ENCODE measurements around the gene C11orf68.

The C11orf68 gene

GRCh38 chr11:65870307-65870658 lies 48.6 kb downstream of the C11orf68 start:
- DNase-seq: no peak

- no peak for DNase-seq
Observed at GRCh38 chr11:65869643-65870306, 49.1 kb downstream of the C11orf68 start.

DNA sequence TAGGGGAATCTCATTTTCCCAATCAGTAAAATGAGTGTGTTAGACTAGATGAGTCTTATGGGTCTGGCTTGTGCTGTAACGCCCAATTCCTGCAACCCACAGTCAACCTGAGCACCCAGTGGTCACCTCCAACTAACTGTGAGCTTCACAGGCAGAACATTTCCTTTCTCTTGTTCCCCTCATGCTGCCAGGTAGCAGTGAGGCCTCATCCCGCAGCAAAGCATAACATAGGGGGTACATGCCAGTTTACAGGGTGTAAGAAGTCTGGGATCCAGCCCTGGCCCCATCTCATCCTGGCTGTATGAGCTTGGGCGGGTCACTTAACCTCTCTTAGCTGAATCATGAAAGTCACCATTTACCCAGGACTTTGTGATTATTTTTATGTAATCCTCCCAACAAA lies 50.0 kb downstream of the C11orf68 start:
- no peak for DNase-seq

DNA sequence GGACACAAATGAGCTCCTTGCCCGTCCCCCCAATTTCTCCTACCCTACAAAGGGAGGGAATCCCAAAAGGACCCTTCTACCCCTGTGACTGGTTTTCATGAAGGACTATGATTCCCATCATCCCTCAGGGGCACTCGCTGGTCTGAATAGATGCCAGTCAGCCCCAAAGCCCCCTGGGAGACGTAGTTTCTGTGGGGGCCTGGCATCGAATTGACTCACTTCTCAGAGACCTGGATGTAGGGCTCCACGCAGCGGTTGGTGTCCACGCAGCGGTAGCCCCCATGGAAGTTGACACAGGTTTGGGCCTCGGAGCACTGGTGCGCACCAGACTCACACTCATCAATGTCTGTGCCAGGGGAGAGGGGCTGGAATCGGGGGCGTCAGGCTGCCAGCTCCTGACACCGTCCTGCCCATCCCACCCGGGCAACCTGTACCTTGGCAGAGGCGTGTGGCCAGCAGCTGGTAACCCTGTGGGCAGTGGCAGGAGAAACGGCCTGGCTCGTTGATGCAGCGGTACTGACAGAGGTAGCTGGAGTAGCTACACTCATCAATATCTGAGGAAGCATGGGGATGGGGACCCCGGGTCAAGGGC lies 50.7 kb downstream of the C11orf68 start:
- no peak for DNase-seq

DNA sequence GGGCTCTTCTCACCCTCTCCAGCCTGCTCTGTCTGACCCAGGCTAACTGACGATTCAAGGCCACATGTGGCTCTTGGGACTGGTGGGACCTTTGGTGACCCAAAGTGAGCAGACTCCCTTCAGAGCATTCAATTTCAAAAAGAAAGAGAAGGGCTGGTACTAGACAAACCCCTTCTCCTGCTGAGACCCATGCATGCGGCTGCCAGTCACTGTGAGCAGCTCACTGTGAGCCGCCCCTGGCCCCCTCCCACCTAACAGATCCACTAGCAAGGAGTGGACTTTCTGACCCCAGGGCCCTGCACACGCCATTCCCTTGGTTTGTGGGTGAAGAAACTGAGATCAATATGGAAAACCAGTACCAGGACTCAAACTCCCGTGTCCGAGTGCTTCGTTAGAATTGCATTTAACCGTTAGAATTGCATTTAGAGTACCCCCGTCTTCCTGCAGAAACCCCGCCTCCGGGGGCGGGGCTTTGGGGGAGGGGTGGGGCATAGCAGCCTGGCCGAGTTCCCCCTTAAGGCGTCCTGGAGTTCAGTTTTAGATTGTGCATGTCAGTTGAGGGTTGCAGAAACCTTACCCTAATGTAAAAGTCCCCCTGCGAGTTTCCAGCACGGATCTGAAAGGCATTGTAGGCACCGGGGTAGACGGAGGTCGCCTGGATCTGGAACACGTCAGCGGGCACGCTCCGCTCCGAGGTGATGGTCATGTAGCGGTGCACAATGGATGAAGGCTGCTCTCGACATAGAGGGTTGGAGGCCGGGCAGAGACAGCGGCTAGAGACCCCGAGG lies 51.4 kb downstream of the C11orf68 start:
- peak; percentile 67 for DNase-seq

Measured in stimulated activated CD8-positive, alpha-beta memory T cell treated with anti-CD3 and anti-CD28 coated beads, Interleukin-4, amount 100 ng/mL, for 48 hours (primary cell).